ENCODE results near the gene MBD5. TPM values are rescaled to one million over a fixed set of nuclear protein-coding genes. Genes with fewer than 3 reads are reported as not detected.

Gene MBD5
- total and polyA plus RNA-seq, 2 of the 4 experiments (the other 2 are of a cell fraction), result 9.8 to 14.2 TPM

DNA sequence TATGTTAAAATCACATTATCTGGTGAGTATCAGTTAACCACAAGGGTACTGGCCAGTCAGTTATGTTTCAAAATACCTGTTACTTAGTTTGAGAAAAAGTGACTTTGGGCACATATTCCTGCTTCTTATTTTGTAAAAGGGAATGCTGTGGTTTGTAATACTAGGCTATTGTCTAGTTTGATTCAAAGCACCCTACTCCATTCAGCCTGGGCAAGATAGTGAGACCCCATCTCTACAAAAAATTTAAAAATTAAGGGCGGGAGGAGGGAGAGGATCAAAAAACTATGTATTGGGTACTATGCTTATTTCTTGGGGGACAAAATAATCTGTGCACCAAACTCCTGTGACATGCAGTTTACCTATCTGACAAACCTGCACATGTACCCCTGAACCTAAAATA, 18.9 kb downstream of the MBD5 start:
- Histone ChIP-seq H3K9me3 (ENCODE audit: control insufficient read depth, insufficient read depth, low read length) (no peaks in the 10 kb centered on the region), H4K20me1 (ENCODE audit: insufficient read depth, low read length) (peaks cover 3% of the 10 kb centered on the region; the same call in 1 of the 2 replicates), H3K23ac (ENCODE audit: low read depth, low read length) (no peak overlapping the region), H2AK5ac (ENCODE audit: low read depth, low read length) (no peak overlapping the region), H2BK120ac (ENCODE audit: low read depth, low read length) (no peak overlapping the region), H3K27me3 (ENCODE audit: control insufficient read depth, insufficient read depth, low read length) (no peaks in the 10 kb centered on the region), H3K4me2 (ENCODE audit: low read depth, low read length) (no peak overlapping the region), H2BK5ac (ENCODE audit: low read depth, low read length, poor library complexity, severe bottlenecking) (no peak overlapping the region), H3K56ac (ENCODE audit: extremely low read depth, insufficient read depth, low read length) (no peak overlapping the region), H3K18ac (ENCODE audit: low read depth, low read length) (no peak overlapping the region), H3K14ac (replicated peaks; ENCODE audit: low read depth, low read length) (no peak overlapping the region), H4K8ac (ENCODE audit: low read depth in 2 of 2, low read length in 2 of 2) (no peak overlapping the region), H4K5ac (ENCODE audit: low read depth, low read length) (no peak overlapping the region), H3K9me1 (ENCODE audit: insufficient read depth, low read length) (no peaks in the 10 kb centered on the region), H4K91ac (ENCODE audit: insufficient read depth, low read depth, low read length) (no peak overlapping the region), H3K4me3 (ENCODE audit: insufficient read depth, low read depth, low read length) (no peak overlapping the region), H3K9ac (ENCODE audit: low read depth, low read length) (no peak overlapping the region), H3K79me1 (ENCODE audit: low read depth in 1 of 2, low read length in 2 of 2) (peaks cover 14 to 17% of the 10 kb centered on the region in 2 experiments), H2AFZ (replicated peaks; ENCODE audit: low read length, poor library complexity) (no peak overlapping the region), H2AK9ac (replicated peaks; ENCODE audit: low read depth, low read length, poor library complexity) (no peak overlapping the region), H3K36me3 (ENCODE audit: control insufficient read depth, insufficient read depth, low read length) (no peaks in the 10 kb centered on the region; the same call in 1 of the 2 replicates), H3K4me1 (ENCODE audit: control insufficient read depth, insufficient read depth, low read length) (no peaks in the 10 kb centered on the region), H2BK20ac (ENCODE audit: low read depth, low read length) (no peak overlapping the region), H2BK15ac (ENCODE audit: low read depth, low read length) (no peak overlapping the region), H3K4ac (ENCODE audit: low read depth, low read length) (no peak overlapping the region), H3K27ac (ENCODE audit: insufficient read depth, low read length) (no peak overlapping the region)
- no peak for TF ChIP-seq MAZ (IDR thresholded peaks at IDR 0.05; ENCODE audit: borderline replicate concordance, low read depth, low read length)
- POLR2A ChIA-PET (ENCODE audit: unreplicated experiment), result interaction anchor here (1.2 kb wide), 1 partner anchor 12 kb away, joined by 5 read pairs; no protein-coding TSS in a partner anchor
- CTCF ChIA-PET, result interaction anchor here (1.3 kb wide), 1 partner anchor 470 kb away, joined by 6 read pairs; no protein-coding TSS in a partner anchor
- intact Hi-C loops (cut with micrococcal nuclease) (no loop called here), in situ Hi-C loops (cut with MboI; ENCODE audit: low sequenced_read_pairs) (no loop called here), dilution Hi-C loops (cut with HindIII; ENCODE audit: low sequenced_read_pairs, unreplicated experiment) (no loop called here)
- ATAC-seq (ENCODE audit: low read depth) (no peak), DNase-seq (no peak)
- no CpG with 5 or more reads among the region's 1 CpG for WGBS, 2 experiments (ENCODE audit: extremely low coverage in 2 of 2, insufficient read length in 1 of 2)
- no TSS peak for BruUV-seq (replicated peaks)

Measured in IMR-90 (cell line).